ENCODE results near the gene ODAD3.
A peak's percentile ranks its signal among the peaks of the same experiment; 100 is the strongest.

Gene ODAD3

DNA sequence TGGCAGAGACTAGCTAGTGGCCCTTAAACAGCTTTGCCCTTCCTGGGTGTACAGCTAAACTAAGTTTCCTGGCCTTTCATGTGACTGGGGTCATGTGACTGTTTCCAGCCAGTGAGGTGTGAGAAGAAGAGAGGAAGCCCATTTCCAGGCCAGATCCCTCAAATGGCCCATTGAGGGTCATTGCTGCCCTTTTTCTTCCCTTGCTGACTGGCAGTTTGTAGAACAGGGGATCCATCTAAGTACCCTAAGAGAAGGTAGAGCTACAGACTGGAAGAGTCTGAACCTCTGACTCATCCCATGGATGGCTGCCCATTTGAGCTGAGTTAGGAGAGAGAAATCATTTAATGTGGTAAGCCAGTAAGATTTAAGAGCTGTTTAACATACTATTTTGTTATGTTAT is 57.7 kb downstream of the ODAD3 start:
- H3K27me3 ChIP-seq (replicated peaks), result no peaks in the 10 kb centered on the region
- H3K36me3 ChIP-seq (replicated peaks), result no peaks in the 10 kb centered on the region
- peak; percentile 82 for DNase-seq
- in situ Hi-C loops (cut with HindIII; ENCODE audit: low pct_ligation_motif_present, low sequenced_read_pairs), result no loop called here
- H3K27ac ChIP-seq, result peak overlapping the region; percentile 4
- TF ChIP-seq, protein P1, sequence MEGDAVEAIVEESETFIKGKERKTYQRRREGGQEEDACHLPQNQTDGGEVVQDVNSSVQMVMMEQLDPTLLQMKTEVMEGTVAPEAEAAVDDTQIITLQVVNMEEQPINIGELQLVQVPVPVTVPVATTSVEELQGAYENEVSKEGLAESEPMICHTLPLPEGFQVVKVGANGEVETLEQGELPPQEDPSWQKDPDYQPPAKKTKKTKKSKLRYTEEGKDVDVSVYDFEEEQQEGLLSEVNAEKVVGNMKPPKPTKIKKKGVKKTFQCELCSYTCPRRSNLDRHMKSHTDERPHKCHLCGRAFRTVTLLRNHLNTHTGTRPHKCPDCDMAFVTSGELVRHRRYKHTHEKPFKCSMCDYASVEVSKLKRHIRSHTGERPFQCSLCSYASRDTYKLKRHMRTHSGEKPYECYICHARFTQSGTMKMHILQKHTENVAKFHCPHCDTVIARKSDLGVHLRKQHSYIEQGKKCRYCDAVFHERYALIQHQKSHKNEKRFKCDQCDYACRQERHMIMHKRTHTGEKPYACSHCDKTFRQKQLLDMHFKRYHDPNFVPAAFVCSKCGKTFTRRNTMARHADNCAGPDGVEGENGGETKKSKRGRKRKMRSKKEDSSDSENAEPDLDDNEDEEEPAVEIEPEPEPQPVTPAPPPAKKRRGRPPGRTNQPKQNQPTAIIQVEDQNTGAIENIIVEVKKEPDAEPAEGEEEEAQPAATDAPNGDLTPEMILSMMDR (IDR thresholded peaks at IDR 0.05; ENCODE audit: low read depth, low read length, missing control alignments), result no peak
- H3K4me3 ChIP-seq (ENCODE audit: low read depth, low read length), result no peak overlapping the region

DNA sequence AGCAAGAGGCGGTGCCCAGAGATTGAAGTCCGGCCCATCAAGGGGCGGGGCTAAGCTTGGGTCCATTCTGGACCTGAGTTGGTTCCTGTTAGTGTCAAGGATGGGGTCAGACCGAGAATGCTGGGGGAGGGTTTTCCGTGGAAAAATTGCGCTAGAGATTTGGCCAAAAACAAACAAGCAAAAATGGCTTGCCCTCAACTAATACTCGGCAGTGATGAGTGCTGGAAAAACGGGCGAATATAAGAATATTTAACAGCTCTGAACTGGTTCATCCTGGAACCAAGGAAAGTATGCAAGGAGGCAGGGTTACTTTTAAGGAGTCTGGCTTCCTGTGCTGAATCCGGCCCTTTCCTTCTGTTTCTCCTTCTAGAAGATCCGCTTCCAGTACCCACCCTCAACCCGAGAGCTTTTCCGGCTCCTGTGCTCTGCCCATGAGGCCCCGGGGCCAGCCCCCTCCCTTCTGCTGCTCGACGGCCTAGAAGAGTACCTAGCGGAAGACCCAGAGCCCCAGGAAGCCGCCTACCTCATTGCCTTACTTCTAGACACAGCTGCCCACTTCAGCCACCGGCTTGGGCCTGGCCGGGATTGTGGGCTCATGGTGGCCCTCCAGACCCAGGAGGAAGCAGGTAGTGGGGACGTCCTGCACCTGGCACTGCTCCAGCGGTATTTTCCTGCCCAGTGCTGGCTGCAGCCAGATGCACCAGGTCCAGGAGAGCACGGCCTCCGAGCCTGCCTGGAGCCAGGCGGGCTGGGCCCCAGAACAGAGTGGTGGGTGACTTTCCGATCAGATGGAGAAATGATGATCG is 59.6 kb downstream of the ODAD3 start:
- TF ChIP-seq, protein P1 (IDR thresholded peaks at IDR 0.05; ENCODE audit: low read depth, low read length, missing control alignments), result no peak
- in situ Hi-C loops (cut with HindIII; ENCODE audit: low pct_ligation_motif_present, low sequenced_read_pairs), result no loop called here
- Histone ChIP-seq H3K36me3 (replicated peaks) (no peaks in the 10 kb centered on the region), H3K4me3 (ENCODE audit: low read depth, low read length) (peak overlapping the region; percentile 31), H3K27me3 (replicated peaks) (no peaks in the 10 kb centered on the region), H3K27ac (peak overlapping the region; percentile 0)
- DNase-seq, result no peak

DNA sequence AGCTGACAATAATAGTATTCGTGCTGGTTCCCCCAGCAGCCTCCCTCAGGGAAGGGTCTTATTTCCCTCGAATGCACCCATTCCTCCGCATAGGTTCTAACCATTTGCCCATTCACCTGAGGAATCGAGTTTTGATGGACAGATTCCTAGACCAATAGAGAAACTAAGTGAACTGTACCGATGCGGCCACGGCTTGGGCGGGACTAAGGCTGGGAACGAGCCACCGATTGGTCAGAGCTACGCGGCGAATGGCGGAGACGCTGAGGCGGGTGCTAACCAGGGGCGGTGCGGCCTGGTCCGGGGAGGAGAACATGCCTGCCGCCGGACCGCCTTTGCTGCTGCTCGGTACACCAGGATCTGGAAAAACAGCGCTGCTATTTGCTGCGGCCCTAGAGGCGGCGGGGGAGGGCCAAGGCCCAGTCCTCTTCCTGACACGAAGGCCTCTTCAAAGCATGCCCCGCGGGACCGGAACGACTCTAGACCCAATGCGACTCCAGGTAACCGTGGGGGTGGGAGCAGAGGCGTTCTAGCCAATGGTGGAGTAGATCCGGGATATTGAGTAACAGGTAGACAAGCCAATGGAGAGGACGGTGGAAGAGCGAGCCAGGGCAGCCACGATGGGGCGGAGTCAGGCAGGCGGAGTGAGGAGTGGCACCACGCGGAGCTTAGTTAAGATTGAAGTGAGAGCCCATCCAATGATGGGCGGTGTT is 60.3 kb downstream of the ODAD3 start, which contains the start of gene SWSAP1:
Gene SWSAP1 (plus strand): TSS at position 234 of the 710 bp plus-strand sequence. CDS start 15 bp downstream, at position 249.
- peak; percentile 99 for DNase-seq
- TF ChIP-seq, protein P1 (IDR thresholded peaks at IDR 0.05; ENCODE audit: low read depth, low read length, missing control alignments), result no peak
- H3K27me3 ChIP-seq (replicated peaks), result no peaks in the 10 kb centered on the region
- H3K36me3 ChIP-seq (replicated peaks), result no peaks in the 10 kb centered on the region
- in situ Hi-C loops (cut with HindIII; ENCODE audit: low pct_ligation_motif_present, low sequenced_read_pairs), result no loop called here
- peak within 1 kb of the TSS; percentile 78 for H3K27ac ChIP-seq
- H3K4me3 ChIP-seq (ENCODE audit: low read depth, low read length), result peak within 1 kb of the TSS; percentile 77

DNA sequence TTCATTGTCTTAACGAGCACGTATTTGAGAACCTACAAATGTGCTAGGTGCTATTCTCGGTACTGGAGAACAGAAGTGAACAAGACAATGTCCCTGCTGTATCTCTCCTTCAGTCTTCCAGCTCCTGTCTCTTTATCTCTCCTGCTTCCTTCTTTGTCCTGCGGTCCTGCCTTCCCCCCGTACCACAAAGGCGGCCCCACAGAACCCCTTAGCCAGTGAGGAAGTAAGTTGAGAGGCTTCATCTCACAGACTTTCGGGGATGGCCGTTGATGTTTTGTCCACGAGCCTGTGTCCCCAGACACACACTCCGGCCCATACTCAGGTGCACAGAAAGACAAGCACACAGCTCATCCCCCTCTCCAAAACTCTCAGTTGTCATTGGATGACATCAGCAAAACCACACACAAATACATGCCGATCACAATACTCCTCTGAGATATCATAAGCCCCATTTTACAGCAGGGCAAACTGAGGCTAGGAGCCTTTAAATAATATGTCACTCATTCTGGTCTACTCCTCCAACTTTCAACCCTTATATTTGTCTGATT is 61.0 kb downstream of the ODAD3 start:
- in situ Hi-C loops (cut with HindIII; ENCODE audit: low pct_ligation_motif_present, low sequenced_read_pairs), result no loop called here
- H3K4me3 ChIP-seq (ENCODE audit: low read depth, low read length), result peak overlapping the region; percentile 77
- DNase-seq, result no peak
- H3K36me3 ChIP-seq (replicated peaks), result no peaks in the 10 kb centered on the region
- H3K27ac ChIP-seq, result no peak overlapping the region
- TF ChIP-seq, protein P1 (IDR thresholded peaks at IDR 0.05; ENCODE audit: low read depth, low read length, missing control alignments), result no peak
- no peaks in the 10 kb centered on the region for H3K27me3 ChIP-seq (replicated peaks)

DNA sequence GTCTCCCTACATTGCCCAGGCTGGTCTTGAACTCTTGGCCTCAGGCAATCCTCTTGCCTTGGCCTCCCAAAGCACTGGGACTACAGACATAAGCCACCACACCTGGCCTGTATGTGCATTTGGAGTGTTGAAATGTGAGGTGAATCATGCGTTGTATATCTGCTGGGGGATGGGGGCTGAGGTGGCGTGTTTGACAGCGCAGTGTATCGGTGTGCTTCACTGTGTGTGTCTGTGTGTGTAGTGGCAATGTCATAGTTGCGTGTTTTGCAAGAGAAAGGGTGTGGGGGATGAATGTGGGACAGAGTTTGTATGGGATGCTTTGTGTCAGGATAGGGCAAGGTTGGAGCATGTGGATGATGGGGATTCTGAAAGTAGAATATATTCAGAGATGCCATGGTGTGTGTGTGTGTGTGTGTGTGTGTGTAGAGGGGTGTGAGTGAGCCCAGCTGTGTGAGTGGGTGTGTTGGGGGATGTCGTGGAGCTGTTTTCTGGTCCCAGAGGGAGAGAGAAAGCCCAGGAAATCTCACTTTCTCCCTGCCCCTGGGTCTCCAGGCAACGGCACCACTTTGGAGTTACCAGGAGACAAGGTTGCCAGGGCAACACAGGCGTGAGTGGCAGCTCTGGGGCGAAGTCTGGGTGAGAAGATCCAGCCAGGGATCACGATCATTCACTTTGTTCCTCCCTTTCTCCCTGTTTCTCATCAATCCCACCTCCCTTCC is 61.6 kb downstream of the ODAD3 start:
- TF ChIP-seq, protein P1 (IDR thresholded peaks at IDR 0.05; ENCODE audit: low read depth, low read length, missing control alignments), result no peak
- Histone ChIP-seq H3K4me3 (ENCODE audit: low read depth, low read length) (no peak overlapping the region), H3K27ac (no peak overlapping the region), H3K27me3 (replicated peaks) (no peaks in the 10 kb centered on the region), H3K36me3 (replicated peaks) (no peaks in the 10 kb centered on the region)
- in situ Hi-C loops (cut with HindIII; ENCODE audit: low pct_ligation_motif_present, low sequenced_read_pairs), result no loop called here
- no peak for DNase-seq

Measured in brain microvascular endothelial cell (primary cell).